GM18951 (cell line): ENCODE results near the gene ANXA4.

ENCODE experiments used
- POLR2A ChIP-seq: IDR thresholded peaks from 4 replicates; pipeline ENCODE4 v1.6.1; 2011; ENCODE audit warnings: mild to moderate bottlenecking; ENCODE audit not compliant: insufficient read length, insufficient read depth; ENCODE audit errors: extremely low read depth
- in situ Hi-C: fragments of 300-500 bp; cut with MboI; formaldehyde crosslinking; loops from one replicate; pipeline ENCODE4 v1.12.0; 2022; ENCODE audit warnings: low sequenced_read_pairs, mixed read lengths, inconsistent platforms; ENCODE audit not compliant: unreplicated experiment

ANXA4 gene

DNA sequence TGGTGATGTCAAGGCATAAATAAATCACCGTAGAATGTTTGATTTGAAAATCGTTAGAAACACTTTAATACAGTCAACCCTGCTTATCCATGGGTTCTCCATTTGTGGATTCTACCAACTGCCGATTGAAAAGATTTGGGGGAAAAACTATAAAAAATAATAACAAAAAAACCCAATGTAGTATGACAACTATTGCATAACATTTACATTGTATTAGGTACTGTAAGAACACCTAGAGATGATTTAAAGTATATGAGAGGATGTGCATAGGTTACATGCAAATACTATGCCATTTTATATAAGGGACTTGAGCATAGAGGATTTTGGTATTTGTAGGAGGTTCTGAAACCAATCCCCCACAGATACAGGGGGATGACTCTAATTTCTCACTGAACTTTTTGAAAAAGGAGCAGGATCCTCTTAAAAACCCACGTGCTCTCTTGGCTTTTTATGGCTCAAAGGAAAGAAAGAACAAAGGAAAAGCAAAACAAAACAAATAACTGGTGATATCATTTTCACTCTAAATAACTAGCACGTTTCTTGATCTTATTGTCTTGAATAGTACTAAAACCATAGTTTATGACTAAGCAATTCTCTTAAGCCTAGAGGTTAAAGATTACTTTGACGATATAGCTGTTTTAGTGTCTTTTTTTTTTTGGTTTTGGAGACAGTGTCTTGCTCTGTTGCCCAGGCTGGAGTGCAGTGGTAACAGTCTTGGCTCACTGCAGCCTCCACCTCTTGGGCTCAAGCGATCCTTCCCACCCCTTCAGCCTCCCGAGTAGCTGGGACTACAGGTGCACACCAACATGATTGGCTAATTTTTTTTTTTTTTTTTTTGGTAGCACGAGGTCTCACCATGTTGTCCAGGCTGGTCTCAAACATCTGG, 104.5 kb downstream of the ANXA4 start:
- in situ Hi-C loops = no loop called here
- TF ChIP-seq POLR2A = no peak

GRCh38 chr2:69847068-69847828, 105.3 kb downstream of the ANXA4 start:
- no peak for TF ChIP-seq POLR2A
- in situ Hi-C loops = no loop called here

DNA sequence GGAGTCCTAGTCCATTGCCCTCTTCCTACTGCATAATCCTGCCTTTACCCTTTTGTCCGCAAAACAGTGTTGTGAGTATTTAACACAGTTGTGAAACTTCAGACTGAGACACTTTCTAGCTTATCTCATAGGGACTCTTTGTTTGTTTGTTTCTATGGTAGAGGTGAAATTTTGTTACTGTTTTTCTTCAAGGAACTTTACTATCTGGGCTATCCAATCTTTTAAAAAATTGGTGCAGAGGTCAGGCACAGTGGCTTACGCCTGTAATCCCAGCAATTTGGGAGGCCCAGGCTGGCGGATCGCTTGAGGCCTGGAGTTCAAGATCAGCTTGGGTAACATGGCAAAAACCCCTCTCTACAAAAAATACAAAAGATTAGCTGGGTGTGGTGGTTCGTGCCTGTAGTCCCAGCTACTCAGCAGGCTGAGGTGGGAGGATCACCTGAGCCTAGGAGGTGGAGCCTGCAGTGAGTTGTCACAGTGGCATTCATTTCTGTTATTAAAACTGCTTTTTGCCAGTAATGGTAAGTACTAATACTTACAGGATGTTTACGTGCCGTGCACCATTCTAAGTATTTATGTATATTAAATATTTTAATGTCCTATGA, 106.4 kb downstream of the ANXA4 start:
- TF ChIP-seq POLR2A = no peak
- in situ Hi-C loops = no loop called here

- TF ChIP-seq POLR2A = no peak
- in situ Hi-C loops = no loop called here
Observed at GRCh38 chr2:69858261-69858660, 116.3 kb downstream of the ANXA4 start.

DNA sequence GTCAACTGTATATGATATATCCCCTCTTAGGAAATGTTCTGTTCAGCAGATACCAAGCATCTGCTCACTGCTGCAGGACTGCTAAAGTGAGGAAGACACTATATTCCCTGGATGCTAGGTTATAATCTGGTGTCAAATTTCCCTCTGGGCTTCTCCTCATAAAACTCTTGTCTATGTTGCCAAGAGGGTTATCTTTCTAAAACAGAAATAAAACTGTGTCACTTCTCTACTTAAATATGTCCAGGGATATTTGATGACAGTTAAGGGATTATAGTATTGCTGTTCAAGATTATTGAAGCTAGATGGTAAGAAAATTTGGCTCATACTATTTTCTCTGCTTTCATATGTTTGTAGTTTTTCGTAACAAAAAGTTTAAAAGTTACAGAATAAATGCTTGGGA, 121.4 kb downstream of the ANXA4 start:
- in situ Hi-C loops = no loop called here
- no peak for TF ChIP-seq POLR2A
